T-helper 9 cell (primary cell): Measurements from ENCODE around the gene SYMPK.
"Not testable (repeated sequence)": the region's sequence is repeated elsewhere in the genome, so short reads cannot be mapped to it uniquely, and the experiment has no call there.

Experiments used
- DNase-seq: peaks from one replicate; pipeline ENCODE4 v3.0.0-alpha.2; 2020

SYMPK gene

DNA sequence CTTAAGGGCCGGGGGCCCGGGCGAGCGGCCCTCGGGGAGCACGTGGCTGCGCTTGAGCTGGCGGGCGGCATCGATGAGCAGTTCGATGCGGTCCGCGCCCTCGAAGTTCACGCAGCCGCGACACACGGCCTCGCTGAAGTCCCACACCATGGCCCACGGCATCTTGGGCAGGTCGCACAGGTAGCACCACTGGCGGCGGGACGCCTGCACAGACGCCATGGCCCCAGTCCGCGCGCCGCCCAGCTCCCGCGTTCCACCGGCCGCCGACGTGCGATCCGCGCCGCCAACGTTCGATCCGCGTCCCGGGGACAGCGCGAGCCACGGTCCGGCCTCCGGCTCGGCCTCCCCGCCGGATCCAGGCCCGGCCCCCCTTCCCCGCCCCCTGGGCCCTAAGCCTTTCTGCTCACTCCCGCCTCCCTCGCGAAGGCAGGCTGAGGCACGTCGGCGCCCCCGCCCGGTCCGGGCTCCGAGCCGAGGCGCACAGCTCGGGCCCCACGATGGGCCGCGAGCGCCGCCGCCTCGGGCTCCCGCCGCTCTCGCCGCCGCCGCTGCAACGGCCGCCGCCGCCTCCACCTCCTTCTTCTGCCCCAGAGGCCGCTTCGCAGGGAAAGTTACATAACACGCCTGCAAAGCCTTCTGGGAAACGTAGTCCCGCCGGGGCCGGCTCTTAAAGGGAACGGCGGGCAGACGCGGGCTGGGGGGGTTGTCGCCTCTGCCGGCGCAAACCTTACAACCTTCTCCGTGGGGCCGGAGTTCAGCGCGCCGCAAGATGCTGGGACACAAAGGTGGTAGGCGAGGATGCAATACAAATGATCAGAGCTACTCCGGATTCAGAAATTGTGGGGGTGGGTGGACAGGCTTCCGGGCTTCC lies 22.8 kb upstream of the SYMPK start, which contains the start of gene IRF2BP1:
Gene IRF2BP1, minus strand, starts transcription at position 586 of the 871 bp plus-strand sequence. Its CDS starts 367 bp downstream, at position 219.
- DNase-seq: peak; percentile 83

DNA sequence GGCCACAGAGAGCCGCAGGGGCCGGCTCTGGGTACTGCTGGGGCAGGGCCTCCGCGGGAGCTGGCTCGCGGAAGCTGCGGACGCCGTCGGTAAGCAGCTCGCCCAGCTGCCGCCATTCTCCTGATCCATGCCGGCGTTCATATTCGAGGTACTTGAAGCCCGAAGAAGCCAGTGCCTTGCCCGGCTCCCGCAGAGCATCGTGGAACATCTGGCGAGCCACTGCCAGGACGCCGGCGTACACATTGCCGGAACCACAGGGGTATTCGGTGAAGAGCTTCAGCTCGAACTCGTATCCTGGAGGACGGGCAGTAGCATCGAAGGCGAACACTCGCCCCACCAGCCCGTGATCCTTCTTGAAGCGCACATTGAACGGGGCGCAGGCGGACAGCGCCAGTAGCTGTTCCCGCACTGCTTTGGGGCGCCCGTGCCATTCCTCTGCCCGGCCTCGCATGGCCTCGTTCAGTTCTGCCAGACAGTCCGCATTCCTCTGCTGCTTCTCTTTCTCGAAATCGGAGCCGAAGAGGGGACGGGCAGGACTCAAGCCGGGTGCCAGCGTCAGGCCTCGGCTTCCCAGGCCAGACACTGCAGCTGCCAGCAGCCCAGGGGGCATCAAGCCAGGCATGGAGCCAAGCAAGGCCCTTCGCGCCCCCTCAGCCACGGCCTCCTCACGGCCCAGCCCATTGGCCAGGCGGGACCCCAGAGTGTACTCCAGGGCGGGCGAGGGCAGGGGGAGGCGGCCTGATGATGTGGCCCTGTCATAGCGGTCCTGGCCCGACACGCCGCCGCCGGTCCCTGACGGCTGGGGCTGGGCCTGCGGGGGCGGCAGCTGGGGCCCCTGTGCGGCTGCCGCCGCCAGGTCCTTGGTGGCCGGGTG lies 22.0 kb upstream of the SYMPK start:
- DNase-seq: no peak

DNA sequence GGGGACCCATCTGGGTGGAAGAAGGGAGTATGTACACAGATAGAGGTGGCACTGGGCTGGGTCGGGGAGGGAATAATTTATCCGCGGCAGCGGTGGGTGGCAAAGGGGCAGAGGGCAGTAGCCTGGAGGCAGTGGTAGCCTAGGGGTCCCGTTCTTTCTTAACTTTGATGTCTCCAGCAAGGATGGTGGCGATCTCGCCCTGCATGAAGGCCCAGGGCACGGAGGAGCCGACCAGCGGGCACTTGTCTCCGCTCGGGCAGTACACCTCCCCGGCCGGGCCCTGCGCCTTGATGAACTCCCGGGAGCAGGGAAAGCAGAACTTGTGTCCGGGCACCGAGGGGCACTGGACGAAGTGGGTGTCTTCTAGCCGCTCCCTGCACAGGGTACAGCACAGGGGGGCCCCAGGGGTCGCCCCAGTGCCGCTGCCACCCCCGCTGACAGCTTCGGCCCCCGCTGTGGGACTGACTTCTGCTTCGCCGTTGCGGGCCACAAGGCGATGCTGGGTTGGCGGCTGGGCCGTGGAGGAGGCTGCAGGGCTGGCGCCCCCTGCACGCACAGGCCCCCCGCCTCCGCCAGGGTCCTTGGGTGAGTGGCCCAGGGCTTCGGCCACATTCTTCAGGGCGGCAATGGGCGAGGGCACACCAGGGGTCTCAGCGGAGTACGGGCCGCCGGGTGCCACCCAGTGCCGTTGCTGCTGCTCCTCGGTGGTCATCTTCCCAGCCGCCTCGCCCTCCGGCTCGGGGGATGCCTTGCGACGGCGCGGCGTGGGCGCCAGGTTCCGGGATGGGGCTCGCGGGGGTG lies 21.1 kb upstream of the SYMPK start:
- DNase-seq: no peak

DNA sequence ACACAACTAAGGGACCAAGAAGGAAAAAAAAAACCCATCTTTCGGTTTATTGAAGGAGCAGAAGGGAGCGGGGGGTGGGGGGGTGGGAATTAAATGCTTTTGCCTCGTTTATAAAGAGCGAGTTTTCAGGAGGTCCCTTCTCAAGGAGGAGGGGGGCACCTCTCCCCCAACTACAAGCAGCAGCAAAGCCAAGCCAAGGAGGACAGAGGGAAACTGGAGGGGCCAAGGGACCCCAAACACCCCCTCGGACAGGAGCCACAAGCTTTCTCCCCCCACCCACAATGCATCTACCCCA lies 20.6 kb upstream of the SYMPK start:
- DNase-seq: no peak

DNA sequence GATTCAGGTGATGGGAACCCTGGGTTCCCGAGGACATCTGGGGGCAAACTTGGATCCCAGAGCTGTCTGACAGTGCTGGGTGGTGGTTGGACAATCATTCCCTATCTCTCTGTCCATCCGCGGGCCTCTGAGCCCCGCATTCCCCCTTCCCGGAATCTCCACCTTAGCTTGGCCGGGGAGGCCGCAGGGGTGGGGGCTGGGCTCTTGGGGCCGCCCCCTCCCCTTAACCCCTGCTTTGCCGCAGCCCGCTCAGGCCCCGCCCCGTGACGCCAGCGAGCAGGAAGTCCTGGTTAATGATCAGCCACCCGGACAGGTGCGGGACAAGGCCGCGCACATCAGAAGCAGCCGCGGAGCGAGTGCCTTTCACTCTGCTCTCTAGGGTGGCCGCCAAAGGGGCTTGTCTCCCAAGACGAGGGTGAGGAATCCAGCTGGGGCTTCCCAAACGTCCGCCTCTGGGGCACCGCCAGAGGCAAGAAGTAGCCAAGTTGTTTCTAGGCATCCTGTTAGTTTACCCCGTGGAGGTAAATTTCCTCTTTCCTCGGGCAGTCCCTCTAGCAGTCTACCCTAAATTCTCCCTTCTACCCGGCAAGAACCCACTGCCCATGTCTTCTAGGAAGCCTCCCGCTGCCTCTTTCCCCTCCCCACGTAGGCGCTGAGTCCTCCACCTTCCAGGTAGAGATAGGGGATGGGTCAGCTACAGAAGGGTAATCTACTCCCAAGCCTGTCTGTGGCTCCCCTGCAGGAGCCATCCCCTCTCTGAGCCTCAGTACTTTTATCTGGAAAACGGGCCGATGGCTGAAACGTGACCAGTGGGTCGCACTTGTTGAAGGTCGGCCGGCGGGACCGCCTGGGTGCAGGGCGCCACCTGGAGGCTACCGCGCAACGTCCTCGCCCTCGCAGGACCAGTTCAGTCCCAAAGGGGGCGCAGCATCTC lies 20.0 kb upstream of the SYMPK start:
- peak; percentile 85 for DNase-seq

DNA sequence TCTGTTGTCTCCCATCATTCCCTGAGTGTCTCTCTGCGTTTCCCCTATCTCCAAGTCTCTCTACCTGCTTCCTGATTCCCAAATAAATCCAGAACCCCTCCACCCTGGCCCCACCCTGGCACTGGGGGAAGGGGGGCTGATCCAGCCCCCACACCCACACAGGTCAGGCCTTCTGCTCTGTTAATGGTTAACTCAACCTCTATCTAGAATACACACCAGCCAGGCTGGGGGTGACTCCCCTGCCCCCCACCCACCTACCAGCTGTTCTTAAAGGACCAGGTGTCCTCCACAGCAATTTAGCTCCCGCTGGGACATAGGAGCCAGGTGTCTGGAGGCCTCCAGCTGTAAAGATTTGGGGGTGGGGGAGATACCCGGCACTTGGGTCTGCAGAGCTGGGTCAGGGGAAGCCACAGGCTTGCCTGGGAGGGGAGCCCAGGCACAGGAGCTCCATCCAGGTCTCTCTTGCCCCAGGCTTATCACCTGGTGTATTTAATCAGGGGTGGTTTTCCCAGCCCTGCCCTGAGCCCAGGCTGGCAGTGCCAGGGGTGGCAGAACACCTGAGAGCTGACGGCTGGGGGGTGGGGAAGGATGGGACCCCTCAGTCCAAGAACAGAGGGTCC lies 19.1 kb upstream of the SYMPK start:
- DNase-seq: no peak

DNA sequence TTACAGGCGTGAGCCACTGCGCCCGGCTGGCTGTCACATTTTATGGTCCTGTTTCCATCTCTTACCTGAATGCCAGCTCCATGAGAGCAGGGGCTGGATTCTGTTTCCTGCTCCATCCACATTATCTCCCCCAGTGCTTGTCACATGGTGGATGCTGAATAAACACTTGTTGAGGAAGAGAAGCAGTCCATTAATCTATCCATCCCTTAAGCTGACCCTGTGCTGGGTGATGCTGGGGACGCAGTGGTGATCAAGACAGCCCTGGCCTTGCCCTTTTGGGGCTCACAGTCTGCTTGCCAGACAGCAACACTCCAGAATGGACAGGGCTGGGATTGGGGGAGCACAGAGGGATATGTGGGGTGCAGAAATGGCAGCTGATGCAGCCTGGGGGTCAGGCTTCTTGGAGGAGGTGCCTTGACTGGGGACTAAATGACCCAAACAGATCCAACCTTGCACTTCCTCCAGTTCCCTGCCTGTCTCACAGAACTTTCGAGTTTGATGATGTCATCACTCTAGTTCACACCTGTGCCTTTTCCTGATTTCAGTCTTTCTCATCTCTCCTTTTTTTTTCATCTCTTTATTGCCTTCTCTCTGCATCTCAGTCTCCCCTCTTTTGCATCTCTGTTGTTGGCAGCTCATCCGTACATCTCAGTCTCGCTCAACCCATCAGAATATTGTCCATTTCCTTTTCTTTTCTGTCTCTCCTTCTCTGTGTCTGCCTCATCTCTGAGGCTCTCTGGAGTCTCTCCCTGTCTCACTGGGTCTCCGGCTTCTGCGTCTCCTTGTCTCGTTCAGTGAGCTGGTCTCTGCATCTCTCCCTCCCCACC lies 18.3 kb upstream of the SYMPK start:
- no peak for DNase-seq

DNA sequence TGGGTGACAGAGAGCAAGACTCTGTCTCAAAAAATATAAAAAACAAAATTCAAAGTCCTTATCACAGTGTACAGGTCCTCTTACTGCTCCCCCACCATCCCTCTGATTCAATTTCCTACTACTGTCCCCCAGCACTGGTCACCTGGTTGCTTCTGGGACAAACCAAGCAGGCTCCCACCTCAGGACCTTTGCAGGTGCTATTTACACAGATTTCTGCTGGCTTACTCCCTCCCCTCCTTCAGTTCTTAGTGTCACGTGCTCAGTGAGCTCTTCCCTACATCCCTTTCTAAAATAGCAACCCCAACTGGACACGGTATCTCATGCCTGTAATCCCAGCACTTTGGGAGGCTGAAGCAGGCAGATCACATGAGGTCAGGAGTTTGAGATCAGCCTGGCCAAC lies 17.0 kb upstream of the SYMPK start:
- DNase-seq: no peak

DNA sequence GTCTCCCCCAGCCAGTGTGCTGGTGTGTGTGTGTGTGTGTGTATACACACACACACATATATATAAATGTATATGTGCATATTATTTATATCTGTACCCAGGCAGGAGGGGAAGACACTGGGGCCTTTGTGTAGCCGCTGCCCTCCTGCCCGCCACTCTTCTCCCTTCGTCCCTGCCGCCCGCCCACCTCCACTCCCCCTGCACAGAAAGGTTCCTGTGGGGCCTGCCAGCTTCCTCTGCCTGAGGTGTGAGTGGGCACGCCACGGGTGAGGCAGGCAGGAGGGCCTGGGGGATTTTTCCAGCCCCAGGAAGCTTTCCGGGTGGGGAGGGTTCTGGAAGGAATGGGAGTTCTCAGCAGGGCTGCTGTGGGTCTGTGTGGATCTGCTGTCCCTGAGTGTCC lies 16.1 kb upstream of the SYMPK start:
- DNase-seq: no peak

DNA sequence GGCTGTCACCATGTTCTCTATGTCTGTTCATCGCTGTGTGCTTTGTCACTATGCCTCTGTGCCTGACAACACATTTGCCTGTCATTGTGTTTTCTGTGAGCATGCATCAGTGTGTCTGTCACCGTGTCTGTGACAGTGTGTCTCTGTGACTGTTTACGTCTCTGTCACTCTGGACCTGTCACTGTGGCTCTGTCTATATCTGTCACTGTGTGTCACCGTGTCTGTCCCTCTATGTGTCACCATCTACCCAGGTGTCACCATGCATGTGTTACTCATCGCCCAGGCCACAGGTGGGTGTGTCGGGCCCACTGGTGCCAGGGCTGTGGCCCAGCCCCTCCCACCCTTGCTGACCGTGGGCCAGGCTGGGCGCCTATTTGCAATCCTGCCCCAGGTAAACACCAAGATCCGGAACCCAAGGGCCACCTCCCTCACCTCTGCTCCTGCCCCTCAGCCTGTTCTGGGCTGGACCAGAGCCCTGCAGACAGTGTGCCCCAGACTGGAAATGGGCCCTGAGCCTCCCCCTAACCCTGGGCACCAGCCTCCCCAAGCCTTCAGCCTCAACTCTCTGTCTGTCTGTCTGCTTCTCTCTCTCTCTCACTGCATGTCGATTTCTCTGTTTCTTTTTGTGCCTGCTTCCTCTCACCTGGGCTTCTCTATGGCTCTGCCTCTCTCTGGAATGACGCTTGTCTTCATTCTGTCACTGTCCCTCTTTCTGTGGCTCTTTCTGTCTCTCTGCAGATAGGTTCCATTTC lies 15.3 kb upstream of the SYMPK start:
- no peak for DNase-seq

DNA sequence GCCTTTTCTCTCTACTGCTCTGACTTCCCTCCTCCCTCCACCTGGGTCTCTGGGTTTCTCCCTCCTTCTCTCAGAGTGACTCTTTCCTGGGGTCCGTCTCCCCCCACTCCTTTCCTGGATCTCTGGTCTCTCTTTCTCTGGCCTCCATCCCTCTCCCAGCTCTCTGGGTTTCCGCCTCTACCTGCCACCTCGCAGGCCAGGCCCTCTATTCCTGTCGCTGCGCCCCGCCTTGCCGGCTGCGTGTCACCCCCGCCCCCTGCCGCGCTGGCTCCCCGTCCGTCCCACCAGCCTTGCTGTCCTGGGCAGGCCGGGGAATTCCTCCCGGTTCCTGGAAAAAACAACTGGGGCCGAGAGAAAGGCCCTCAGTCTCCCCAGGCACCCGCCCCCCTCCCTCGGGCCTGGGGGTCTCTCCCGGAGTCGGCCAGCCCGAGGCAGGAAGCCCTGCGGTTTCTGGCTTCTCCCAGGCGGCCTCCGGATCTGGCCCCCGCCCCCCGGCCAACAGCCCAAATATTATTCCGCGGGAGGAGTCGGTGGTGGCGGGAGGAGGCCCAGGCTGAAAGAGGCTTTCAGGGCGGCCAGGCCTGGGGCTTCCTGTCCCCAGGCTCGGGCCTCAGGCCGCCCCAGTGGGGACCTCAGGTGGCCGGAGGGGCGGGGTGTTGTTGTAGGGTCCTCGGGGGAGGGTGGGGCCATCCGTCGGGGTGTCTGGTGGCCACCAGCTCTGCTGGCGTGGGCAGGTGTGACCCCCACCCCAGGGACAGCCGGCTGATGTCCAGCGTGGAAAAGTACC lies 13.7 kb upstream of the SYMPK start:
- peak; percentile 13 for DNase-seq

DNA sequence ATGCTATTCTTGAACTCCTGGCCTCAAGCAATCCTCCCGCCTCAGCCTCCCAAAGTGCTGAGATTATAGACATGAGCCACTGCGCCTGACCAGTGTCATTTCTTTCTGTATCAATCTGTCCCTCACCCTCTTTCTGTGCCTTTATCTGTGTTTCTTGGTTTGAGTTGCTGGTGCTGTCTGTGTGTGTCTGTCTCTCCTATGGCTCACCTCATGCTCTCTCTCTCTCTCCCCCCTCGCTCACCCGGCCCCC lies 13.1 kb upstream of the SYMPK start:
- DNase-seq: no peak

DNA sequence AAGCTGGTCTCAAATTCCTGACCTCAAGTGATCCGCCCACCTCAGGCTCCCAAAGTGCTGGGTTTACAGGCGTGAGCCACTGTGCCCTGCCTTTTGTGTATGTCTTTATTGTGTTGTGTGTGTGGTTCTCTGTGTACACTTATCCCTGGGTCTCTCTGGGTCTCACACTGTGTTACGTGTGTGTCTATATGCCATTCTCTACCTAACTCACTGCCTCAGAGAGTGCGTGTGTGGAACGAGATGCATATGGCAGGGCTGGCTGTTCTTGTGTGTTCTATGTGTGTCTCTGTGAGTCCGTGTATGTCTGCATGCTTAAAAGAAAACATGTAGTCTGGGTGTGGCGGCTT lies 11.6 kb upstream of the SYMPK start:
- DNase-seq: no peak

DNA sequence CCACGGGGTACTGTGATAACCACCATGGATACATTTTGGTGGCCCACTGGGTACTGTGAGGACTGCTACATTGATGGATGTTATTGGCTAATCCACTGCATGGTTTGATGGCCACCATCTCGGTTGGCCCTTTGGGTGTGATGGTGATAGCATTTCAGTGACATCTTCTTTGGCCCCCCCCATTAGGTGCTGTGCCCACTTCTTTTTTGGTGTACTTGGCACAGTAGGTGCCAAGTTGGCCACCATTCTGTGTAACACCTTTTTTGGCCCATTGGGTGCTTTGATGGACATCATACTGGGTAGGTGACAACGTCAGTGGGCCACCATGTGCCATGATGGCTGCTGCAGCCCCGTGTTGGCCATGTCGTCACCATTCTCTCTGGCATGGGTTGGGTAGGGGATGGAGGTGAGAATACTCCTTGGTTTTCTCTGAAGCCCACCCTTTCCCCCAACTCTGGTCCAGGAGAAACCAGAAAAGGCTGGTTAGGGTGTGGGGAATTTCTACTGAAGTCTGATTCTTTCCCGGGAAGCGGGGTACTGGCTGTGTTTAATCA lies 10.3 kb upstream of the SYMPK start:
- DNase-seq: no peak

DNA sequence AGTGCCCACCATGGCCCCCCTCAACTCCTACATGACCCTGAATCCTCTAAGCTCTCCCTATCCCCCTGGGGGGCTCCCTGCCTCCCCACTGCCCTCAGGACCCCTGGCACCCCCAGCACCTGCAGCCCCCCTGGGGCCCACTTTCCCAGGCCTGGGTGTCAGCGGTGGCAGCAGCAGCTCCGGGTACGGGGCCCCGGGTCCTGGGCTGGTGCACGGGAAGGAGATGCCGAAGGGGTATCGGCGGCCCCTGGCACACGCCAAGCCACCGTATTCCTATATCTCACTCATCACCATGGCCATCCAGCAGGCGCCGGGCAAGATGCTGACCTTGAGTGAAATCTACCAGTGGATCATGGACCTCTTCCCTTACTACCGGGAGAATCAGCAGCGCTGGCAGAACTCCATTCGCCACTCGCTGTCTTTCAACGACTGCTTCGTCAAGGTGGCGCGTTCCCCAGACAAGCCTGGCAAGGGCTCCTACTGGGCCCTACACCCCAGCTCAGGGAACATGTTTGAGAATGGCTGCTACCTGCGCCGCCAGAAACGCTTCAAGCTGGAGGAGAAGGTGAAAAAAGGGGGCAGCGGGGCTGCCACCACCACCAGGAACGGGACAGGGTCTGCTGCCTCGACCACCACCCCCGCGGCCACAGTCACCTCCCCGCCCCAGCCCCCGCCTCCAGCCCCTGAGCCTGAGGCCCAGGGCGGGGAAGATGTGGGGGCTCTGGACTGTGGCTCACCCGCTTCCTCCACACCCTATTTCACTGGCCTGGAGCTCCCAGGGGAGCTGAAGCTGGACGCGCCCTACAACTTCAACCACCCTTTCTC lies 9.4 kb upstream of the SYMPK start:
- DNase-seq: no peak

DNA sequence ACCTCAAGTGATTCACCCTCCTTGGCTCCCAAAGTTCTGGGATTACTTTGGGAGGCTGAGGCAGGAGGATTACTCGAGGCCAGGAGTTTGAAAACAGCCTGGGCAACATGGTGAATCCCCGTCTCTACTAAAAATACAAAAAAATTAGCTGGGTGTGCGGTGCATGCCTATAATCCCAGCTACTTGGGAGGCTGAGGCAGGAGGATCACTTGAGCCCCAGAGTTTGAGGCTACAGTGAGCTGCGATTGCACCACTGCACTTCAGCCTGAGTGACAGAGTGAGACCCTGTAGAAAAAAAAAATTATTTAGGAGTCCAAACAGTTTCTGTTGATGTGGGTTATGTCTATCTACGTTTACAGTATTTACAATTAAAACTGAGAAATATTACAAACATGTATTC lies 7.9 kb upstream of the SYMPK start:
- no peak for DNase-seq

DNA sequence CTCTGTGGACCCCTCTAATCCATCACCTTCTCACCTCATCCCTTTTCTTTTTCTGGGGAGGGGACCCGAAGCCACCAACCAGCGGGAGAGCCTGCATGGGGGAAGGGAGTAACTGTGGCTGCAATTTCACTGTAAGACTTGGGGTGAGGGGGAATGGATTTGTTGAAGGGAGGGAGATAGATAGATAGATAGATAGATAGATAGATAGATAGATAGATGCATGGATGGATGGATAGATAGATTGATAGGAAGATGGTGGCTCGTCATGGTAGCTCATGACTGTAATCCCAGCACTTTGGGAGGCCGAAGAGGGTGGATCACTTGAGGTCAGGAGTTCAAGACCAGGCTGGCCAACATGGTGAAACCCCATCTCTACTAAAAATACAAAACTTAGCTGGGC lies 4.3 kb upstream of the SYMPK start:
- not testable (repeated sequence) for DNase-seq
